OCI-LY3 (cell line): ENCODE measurements around the gene TNKS1BP1.
A peak's percentile ranks its signal among the peaks of the same experiment; 100 is the strongest.

Experiments used
- H2AFZ ChIP-seq: fragments of 200-600, 300-600 bp; shearing (Covaris generic); 2 replicates; pipeline ENCODE4 v1.6.0; 2014; ENCODE audit warnings: antibody characterized with exemption, low read depth, low read length
- H3K27ac ChIP-seq: fragments of 200-600, 300-600 bp; sonication (generic); 2 replicates; pipeline ENCODE4 v1.5.1; 2014; ENCODE audit warnings: mild to moderate bottlenecking, low read length, moderate library complexity, mixed read lengths
- H3K27me3 ChIP-seq: fragments of 200-600, 300-600 bp; sonication (generic); 2 replicates; pipeline ENCODE4 v1.6.1; 2014; ENCODE audit warnings: low read depth, low read length, mixed read lengths
- H3K36me3 ChIP-seq: fragments of 200-600, 300-600 bp; sonication (generic); replicated peaks from 2 replicates; pipeline ENCODE3; 2014; ENCODE audit warnings: low read depth, low read length, mixed read lengths
- H3K4me1 ChIP-seq: fragments of 300-600, 200-600 bp; sonication (generic); 2 replicates; pipeline ENCODE4 v1.6.1; 2014; ENCODE audit warnings: low read length, mixed read lengths
- H3K4me2 ChIP-seq: fragments of 200-600, 300-600 bp; sonication (generic); 2 replicates; pipeline ENCODE4 v1.6.1; 2014; ENCODE audit warnings: low read length, mixed read lengths
- H3K4me3 ChIP-seq: fragments of 300-600, 200-600 bp; sonication (generic); 2 replicates; pipeline ENCODE4 v1.5.1; 2014; ENCODE audit warnings: antibody characterized with exemption, mild to moderate bottlenecking, low read length, moderate library complexity
- H3K79me2 ChIP-seq: fragments of 300-600, 200-600 bp; shearing (Covaris generic); 2 replicates; pipeline ENCODE4 v1.6.1; 2014; ENCODE audit warnings: mild to moderate bottlenecking, low read length, mixed read lengths
- H3K9ac ChIP-seq: fragments of 300-600, 200-600 bp; shearing (Covaris generic); 2 replicates; pipeline ENCODE4 v1.6.0; 2014; ENCODE audit warnings: mild to moderate bottlenecking, low read length, moderate library complexity
- H3K9me3 ChIP-seq: fragments of 200-600, 300-600 bp; shearing (Covaris generic); 2 replicates; pipeline ENCODE4 v1.6.1; 2014; ENCODE audit warnings: low read length, mixed read lengths; ENCODE audit not compliant: insufficient read depth
- H4K20me1 ChIP-seq: fragments of 200-600, 300-600 bp; sonication (generic); 2 replicates; pipeline ENCODE4 v1.6.1; 2016; ENCODE audit warnings: low read length, mixed read lengths; ENCODE audit not compliant: insufficient read depth
- EZH2phosphoT487 ChIP-seq: fragments of 200-600 bp; shearing (Covaris generic); IDR thresholded peaks from 2 replicates; pipeline ENCODE4 v1.6.1; 2018; ENCODE audit warnings: antibody characterized with exemption, mixed run types, low read depth
- TF ChIP-seq, protein P1 (sequence below): fragments of 200-600, 300-600 bp; sonication (generic); IDR thresholded peaks from 2 replicates; pipeline ENCODE4 v1.5.1; 2014; ENCODE audit warnings: antibody characterized with exemption, low read length, low read depth

TNKS1BP1 gene

DNA sequence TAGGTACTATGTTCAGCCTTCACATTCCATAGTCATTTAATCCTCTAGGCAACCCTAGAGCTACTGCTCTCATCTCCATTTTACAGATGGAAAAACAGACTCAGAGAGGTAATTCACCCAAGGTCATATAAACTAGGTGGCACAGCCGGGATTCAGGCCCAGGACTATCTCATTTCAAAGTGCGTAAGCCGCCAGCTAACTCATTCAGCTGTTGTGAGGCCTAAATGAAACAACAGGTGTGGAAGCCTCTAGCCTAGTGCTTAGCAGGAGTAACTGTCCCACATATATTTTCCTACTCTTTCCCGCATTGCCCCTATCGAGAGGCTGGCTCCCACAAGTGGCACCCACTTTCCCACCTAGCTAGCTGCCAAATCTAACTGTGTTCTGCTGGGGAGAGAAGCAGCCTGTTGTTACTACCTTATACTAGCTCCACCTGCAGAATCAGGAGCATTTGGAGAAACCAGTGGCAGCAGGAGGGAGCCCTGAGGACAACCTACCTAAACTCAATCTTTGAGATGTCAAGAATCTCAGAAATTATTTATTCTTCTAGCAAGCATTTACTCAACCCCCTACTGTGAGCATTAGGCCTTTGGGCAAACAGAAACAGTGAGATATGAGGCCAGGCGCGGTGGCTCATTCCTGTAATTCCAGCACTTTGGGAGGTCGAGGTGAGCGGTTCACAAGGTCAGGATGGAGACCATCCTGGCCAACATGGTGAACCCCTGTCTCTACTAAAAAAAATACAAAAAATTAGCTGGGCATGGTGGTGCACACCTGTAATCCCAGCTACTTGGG is 35.3 kb upstream of the TNKS1BP1 start:
- Histone ChIP-seq H3K9me3 (no peaks in the 10 kb centered on the region), H3K79me2 (no peaks in the 10 kb centered on the region), H3K4me1 (peaks cover 32% of the 10 kb centered on the region), H3K27ac (no peak overlapping the region), H4K20me1 (no peaks in the 10 kb centered on the region), H2AFZ (no peak overlapping the region), H3K9ac (no peak overlapping the region), H3K4me2 (no peak overlapping the region), H3K36me3 (no peaks in the 10 kb centered on the region), H3K27me3 (no peaks in the 10 kb centered on the region), H3K4me3 (no peak overlapping the region)
- TF ChIP-seq, protein P1, sequence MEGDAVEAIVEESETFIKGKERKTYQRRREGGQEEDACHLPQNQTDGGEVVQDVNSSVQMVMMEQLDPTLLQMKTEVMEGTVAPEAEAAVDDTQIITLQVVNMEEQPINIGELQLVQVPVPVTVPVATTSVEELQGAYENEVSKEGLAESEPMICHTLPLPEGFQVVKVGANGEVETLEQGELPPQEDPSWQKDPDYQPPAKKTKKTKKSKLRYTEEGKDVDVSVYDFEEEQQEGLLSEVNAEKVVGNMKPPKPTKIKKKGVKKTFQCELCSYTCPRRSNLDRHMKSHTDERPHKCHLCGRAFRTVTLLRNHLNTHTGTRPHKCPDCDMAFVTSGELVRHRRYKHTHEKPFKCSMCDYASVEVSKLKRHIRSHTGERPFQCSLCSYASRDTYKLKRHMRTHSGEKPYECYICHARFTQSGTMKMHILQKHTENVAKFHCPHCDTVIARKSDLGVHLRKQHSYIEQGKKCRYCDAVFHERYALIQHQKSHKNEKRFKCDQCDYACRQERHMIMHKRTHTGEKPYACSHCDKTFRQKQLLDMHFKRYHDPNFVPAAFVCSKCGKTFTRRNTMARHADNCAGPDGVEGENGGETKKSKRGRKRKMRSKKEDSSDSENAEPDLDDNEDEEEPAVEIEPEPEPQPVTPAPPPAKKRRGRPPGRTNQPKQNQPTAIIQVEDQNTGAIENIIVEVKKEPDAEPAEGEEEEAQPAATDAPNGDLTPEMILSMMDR: no peak
- no peak for TF ChIP-seq EZH2phosphoT487

DNA sequence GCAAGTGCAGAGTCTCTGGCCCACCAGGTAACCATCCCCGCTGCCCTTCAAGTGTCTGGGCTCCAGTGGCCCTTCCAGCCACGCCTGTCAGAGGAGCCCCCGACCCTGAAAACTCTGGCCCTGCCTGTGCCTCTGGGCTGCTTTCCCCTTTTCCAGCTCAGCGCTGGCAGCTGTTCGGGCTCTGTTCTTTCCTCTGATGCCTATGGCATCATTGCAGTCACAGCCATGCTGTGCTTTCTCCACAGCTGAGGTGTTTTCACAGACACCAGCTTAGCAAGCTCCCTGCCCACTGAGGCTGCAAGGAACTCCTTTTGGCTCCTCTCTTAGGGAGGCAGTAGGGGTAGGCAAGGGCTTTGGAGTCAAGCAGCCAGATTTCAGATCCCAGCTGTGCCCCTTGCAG is 34.6 kb upstream of the TNKS1BP1 start:
- no peak overlapping the region for H3K4me2 ChIP-seq
- TF ChIP-seq, protein P1: no peak
- no peak for TF ChIP-seq EZH2phosphoT487

DNA sequence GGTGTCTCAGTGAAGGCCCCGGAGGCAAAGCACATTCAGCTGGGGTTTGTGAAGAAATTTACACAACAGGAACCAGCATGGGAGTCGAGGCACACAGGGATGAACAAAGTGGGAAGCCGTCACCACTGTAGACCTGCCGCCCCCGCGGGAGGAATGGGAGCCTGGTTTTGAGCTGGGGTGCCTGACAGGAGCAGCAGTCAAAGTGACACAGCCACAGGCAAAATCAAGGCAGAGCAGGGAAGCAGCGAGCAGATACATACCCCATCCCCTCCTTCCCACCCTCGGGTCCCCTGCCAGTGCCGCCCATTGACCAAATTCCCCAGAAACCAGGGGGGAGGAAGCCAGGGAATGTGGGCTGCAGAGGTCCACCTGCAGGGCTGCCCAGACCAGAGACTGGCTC is 34.2 kb upstream of the TNKS1BP1 start:
- H2AFZ ChIP-seq: no peak overlapping the region
- H3K79me2 ChIP-seq: no peaks in the 10 kb centered on the region
- H3K27ac ChIP-seq: no peak overlapping the region
- no peak overlapping the region for H3K4me2 ChIP-seq
- H3K9me3 ChIP-seq: no peaks in the 10 kb centered on the region
- H3K9ac ChIP-seq: no peak overlapping the region
- H3K4me1 ChIP-seq: peaks cover 43% of the 10 kb centered on the region
- no peak for TF ChIP-seq EZH2phosphoT487
- TF ChIP-seq, protein P1: no peak
- no peaks in the 10 kb centered on the region for H3K36me3 ChIP-seq
- no peaks in the 10 kb centered on the region for H3K27me3 ChIP-seq
- H4K20me1 ChIP-seq: no peaks in the 10 kb centered on the region
- H3K4me3 ChIP-seq: no peak overlapping the region

More for the DNA sequence above, 34.6 kb upstream of the TNKS1BP1 start:
- Histone ChIP-seq H3K36me3 (no peaks in the 10 kb centered on the region), H3K9me3 (no peaks in the 10 kb centered on the region), H3K27me3 (no peaks in the 10 kb centered on the region), H3K9ac (no peak overlapping the region), H2AFZ (no peak overlapping the region), H3K27ac (no peak overlapping the region), H4K20me1 (no peaks in the 10 kb centered on the region), H3K4me3 (no peak overlapping the region), H3K4me1 (peaks cover 39% of the 10 kb centered on the region), H3K79me2 (no peaks in the 10 kb centered on the region)

DNA sequence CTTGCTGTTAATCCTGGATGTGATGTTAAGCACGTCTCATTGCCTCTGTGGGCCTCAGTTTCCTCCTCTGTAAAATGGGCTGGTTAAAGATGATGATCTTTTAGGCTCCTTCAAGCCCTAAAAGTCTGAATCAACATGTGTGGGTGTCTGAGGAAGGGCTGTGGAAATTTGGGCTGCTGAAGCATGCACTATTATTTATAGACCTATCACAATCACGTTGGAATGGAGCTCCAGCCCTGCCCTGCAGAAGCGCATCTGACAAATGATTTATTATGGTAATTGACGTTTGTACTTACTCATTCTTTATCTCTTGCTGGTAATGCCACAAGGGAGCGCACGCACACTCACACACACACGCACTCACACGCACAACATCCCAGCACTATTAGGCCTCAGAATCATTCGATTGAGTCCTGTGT is 33.8 kb upstream of the TNKS1BP1 start:
- Histone ChIP-seq H3K9me3 (no peaks in the 10 kb centered on the region), H3K27me3 (no peaks in the 10 kb centered on the region), H3K4me2 (no peak overlapping the region), H3K36me3 (no peaks in the 10 kb centered on the region), H3K4me1 (peaks cover 48% of the 10 kb centered on the region), H3K9ac (no peak overlapping the region), H3K4me3 (no peak overlapping the region), H3K79me2 (no peaks in the 10 kb centered on the region), H2AFZ (no peak overlapping the region), H3K27ac (no peak overlapping the region), H4K20me1 (no peaks in the 10 kb centered on the region)
- no peak for TF ChIP-seq EZH2phosphoT487
- TF ChIP-seq, protein P1: peak; percentile 30
